ENCODE results near the gene DUSP18. TPM values are rescaled to one million over a fixed set of nuclear protein-coding genes. Genes with fewer than 3 reads are reported as not detected.

The DUSP18 gene
- total and polyA plus RNA-seq, 2 of the 4 experiments (the other 2 are of a cell fraction) = 14.9 TPM

DNA sequence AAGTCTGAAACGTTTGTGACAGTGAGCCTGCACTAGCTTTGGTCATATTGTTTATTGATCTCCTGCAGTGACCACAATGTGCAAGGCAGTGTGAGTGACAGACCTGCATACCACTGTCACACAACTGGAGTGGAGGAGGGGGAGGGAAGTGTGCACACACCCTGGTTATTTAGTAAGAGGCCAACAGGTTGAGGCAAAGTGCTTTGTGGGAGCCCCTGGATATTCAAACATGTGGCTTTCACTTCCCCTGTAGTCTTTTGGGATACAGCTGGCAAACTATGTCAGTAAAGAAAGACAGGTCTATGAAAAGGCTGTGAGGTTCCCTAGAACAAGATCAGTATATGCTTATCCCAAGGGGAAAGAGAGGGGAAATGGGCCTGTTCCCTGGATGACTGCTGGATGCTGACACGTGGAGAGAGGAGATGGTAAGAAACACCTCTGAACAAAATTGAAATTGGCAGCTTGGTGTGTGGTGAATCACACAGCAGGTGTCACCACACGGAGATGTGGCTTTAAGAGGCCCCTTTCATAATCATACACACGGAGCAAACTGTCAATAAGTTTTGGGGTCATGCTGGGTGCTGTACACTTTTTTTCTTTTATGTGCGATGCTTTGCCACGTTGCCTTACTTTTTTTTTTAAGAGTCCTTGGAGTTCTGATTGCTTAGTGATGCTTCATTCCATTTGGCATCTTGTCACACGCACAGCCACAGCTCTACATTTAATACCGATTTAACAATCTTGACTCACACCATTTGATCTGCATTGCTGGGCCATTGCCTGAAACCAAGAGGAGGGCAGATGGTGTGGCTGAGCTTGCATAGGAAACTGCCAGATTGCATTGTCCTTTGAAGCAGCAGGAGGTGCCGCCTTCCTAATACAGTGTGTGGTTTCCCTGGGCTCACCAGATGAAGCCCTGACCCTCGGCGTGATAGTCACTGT, 38.3 kb upstream of the DUSP18 start (continued):
- TF ChIP-seq NFE2L2 (IDR thresholded peaks at IDR 0.05; ENCODE audit: low read depth, low read length) = no peak
- no peak for TF ChIP-seq RCOR1 (IDR thresholded peaks at IDR 0.05; ENCODE audit: insufficient replicate concordance, low read length)

GRCh38 chr22:30704978-30705377, 37.3 kb upstream of the DUSP18 start:
- dilution Hi-C loops (cut with HindIII; ENCODE audit: low sequenced_read_pairs, unreplicated experiment) (no loop called here), intact Hi-C loops (cut with micrococcal nuclease) (no loop called here), in situ Hi-C loops (cut with MboI; ENCODE audit: low sequenced_read_pairs) (no loop called here)
- BruUV-seq (replicated peaks) = no TSS peak
- Histone ChIP-seq H4K5ac (ENCODE audit: low read depth, low read length) (no peak overlapping the region), H3K4me1 (ENCODE audit: control insufficient read depth, insufficient read depth, low read length) (peaks cover 4% of the 10 kb centered on the region), H3K56ac (ENCODE audit: extremely low read depth, insufficient read depth, low read length) (no peak overlapping the region), H3K9me3 (ENCODE audit: control insufficient read depth, insufficient read depth, low read length) (no peaks in the 10 kb centered on the region), H3K27ac (ENCODE audit: insufficient read depth, low read length) (no peak overlapping the region), H2AK9ac (replicated peaks; ENCODE audit: low read depth, low read length, poor library complexity) (no peak overlapping the region), H4K20me1 (ENCODE audit: insufficient read depth, low read length) (no peaks in the 10 kb centered on the region), H3K36me3 (ENCODE audit: control insufficient read depth, insufficient read depth, low read length) (no peaks in the 10 kb centered on the region), H2BK5ac (ENCODE audit: low read depth, low read length, poor library complexity, severe bottlenecking) (no peak overlapping the region), H4K91ac (ENCODE audit: insufficient read depth, low read depth, low read length) (no peak overlapping the region), H3K18ac (ENCODE audit: low read depth, low read length) (no peak overlapping the region), H2BK15ac (ENCODE audit: low read depth, low read length) (no peak overlapping the region), H2BK20ac (ENCODE audit: low read depth, low read length) (no peak overlapping the region), H2AK5ac (ENCODE audit: low read depth, low read length) (no peak overlapping the region), H3K9me1 (ENCODE audit: insufficient read depth, low read length) (peaks cover 12% of the 10 kb centered on the region), H3K14ac (replicated peaks; ENCODE audit: low read depth, low read length) (no peak overlapping the region), H3K4ac (ENCODE audit: low read depth, low read length) (no peak overlapping the region), H3K4me3 (ENCODE audit: insufficient read depth, low read depth, low read length) (no peak overlapping the region), H4K8ac (ENCODE audit: low read depth in 2 of 2, low read length in 2 of 2) (no peak overlapping the region), H3K27me3 (ENCODE audit: control insufficient read depth, insufficient read depth, low read length) (no peaks in the 10 kb centered on the region), H2AFZ (replicated peaks; ENCODE audit: low read length, poor library complexity) (no peak overlapping the region), H3K9ac (ENCODE audit: low read depth, low read length) (no peak overlapping the region), H3K4me2 (ENCODE audit: low read depth, low read length) (no peak overlapping the region), H3K79me1 (ENCODE audit: low read depth in 1 of 2, low read length in 2 of 2) (peaks cover 0 to 6% of the 10 kb centered on the region in 2 experiments; a peak in 1 of 4 replicates), H2BK120ac (ENCODE audit: low read depth, low read length) (no peak overlapping the region), H3K23ac (ENCODE audit: low read depth, low read length) (no peak overlapping the region)
- ChIA-PET POLR2A (ENCODE audit: unreplicated experiment) (no interaction called here), CTCF (no interaction called here)
- no peak for ATAC-seq (ENCODE audit: low read depth)
- WGBS, 2 experiments (ENCODE audit: extremely low coverage in 2 of 2, insufficient read length in 1 of 2) = no CpG with 5 or more reads among the region's 5 CpGs
- DNase-seq = no peak
- TF ChIP-seq, protein P1, sequence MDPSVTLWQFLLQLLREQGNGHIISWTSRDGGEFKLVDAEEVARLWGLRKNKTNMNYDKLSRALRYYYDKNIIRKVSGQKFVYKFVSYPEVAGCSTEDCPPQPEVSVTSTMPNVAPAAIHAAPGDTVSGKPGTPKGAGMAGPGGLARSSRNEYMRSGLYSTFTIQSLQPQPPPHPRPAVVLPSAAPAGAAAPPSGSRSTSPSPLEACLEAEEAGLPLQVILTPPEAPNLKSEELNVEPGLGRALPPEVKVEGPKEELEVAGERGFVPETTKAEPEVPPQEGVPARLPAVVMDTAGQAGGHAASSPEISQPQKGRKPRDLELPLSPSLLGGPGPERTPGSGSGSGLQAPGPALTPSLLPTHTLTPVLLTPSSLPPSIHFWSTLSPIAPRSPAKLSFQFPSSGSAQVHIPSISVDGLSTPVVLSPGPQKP (IDR thresholded peaks at IDR 0.05; ENCODE audit: borderline replicate concordance, low read depth, low read length) = no peak
- no peak for TF ChIP-seq MAFK (IDR thresholded peaks at IDR 0.05; ENCODE audit: low read depth, low read length)
